ENCODE measurements around the gene TENT4A. TPM values are rescaled to one million over a fixed set of nuclear protein-coding genes. Genes with fewer than 3 reads are reported as not detected.

The TENT4A gene
- total RNA-seq (2021) (28.7 to 29.4 TPM (median 29.2 TPM) in 3 replicates), Bru-seq, nascent RNA (percentile 89 among the genes with signal in this experiment)
- long read RNA-seq, experiment 1, full-length matches to known transcripts: 45 of 93 reads
- long read RNA-seq, experiment 1, partial matches to known transcripts: 17 of 93 reads
- long read RNA-seq, experiment 1, other reads (novel, unspliced or antisense): 31 of 93 reads
- long read RNA-seq, experiment 2, full-length matches to known transcripts: 6 of 19 reads
- long read RNA-seq, experiment 2, partial matches to known transcripts: 4 of 19 reads
- long read RNA-seq, experiment 2, other reads (novel, unspliced or antisense): 9 of 19 reads
- long read RNA-seq, experiment 3, partial matches to known transcripts: 0 of 2 reads
- long read RNA-seq, experiment 3, other reads (novel, unspliced or antisense): 2 of 2 reads

GRCh38 chr5:6713274-6714225 is at the start of gene TENT4A:
TSS of gene TENT4A (plus strand) at chr5:6713432. CDS start at chr5:6713984, 552 bp downstream.
- no peak for TF ChIP-seq ZNF263 (CRISPR knock-in tag; IDR thresholded peaks at IDR 0.05; ENCODE audit: low read depth)
- TF ChIP-seq, protein P1, sequence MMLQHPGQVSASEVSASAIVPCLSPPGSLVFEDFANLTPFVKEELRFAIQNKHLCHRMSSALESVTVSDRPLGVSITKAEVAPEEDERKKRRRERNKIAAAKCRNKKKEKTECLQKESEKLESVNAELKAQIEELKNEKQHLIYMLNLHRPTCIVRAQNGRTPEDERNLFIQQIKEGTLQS (CRISPR knock-in tag; conservative IDR thresholded peaks at IDR 0.05): no peak
- no peak for TF ChIP-seq CREB1 (CRISPR knock-in tag; IDR thresholded peaks at IDR 0.05)
- TF ChIP-seq, protein P2, sequence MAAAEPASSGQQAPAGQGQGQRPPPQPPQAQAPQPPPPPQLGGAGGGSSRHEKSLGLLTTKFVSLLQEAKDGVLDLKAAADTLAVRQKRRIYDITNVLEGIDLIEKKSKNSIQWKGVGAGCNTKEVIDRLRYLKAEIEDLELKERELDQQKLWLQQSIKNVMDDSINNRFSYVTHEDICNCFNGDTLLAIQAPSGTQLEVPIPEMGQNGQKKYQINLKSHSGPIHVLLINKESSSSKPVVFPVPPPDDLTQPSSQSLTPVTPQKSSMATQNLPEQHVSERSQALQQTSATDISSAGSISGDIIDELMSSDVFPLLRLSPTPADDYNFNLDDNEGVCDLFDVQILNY (CRISPR knock-in tag; IDR thresholded peaks at IDR 0.05): no peak
- 0 out of 2 replicates have a peak, but pooled peaks have one; percentile 17 for TF ChIP-seq GABPB1 (CRISPR knock-in tag; IDR thresholded peaks at IDR 0.05)
- no peak for TF ChIP-seq OVOL2 (CRISPR knock-in tag; IDR thresholded peaks at IDR 0.05; ENCODE audit: borderline replicate concordance)
- Mint-ChIP-seq H3K9me3 (no peaks in the 10 kb centered on the region), H3K4me1 (peaks cover 44% of the 10 kb centered on the region), H3K27ac (peak within 1 kb of the TSS; percentile 86), H3K36me3 (peaks cover 4% of the 10 kb centered on the region; the same call in 1 of the 2 replicates), H3K27me3 (ENCODE audit: low read depth) (peaks cover 16% of the 10 kb centered on the region), H3K4me3 (peak within 1 kb of the TSS; percentile 84)
- POLR2A ChIA-PET: interaction anchor here (1.7 kb wide), 1 partner anchor 13 kb away, joined by 3 read pairs; no protein-coding TSS in a partner anchor
- no peak for DNase-seq (ENCODE audit: low spot score)
- no peak for ATAC-seq
- CTCF ChIA-PET: interaction anchor here (1.5 kb wide), 1 partner anchor 13 kb away, joined by 5 read pairs; no protein-coding TSS in a partner anchor

GRCh38 chr5:6666762-6667161 is 46.5 kb upstream of the TENT4A start:
- H3K27me3 Mint-ChIP-seq (ENCODE audit: low read depth): no peaks in the 10 kb centered on the region
- POLR2A ChIA-PET: no interaction called here

More at GRCh38 chr5:6666762-6667161, 46.5 kb upstream of the TENT4A start:
- no peak for DNase-seq (ENCODE audit: low spot score)
- no peaks in the 10 kb centered on the region; the same call in 1 of the 2 replicates for H3K9me3 Mint-ChIP-seq
- peaks cover 30% of the 10 kb centered on the region for H3K4me1 Mint-ChIP-seq
- ATAC-seq: no peak
- no peak overlapping the region; the same call in 1 of the 2 replicates for H3K27ac Mint-ChIP-seq
- TF ChIP-seq GRHL2 (CRISPR knock-in tag; IDR thresholded peaks at IDR 0.05; ENCODE audit: insufficient replicate concordance, severe bottlenecking) (no peak), GABPB1 (CRISPR knock-in tag; IDR thresholded peaks at IDR 0.05) (no peak), ZNF317 (CRISPR knock-in tag; IDR thresholded peaks at IDR 0.05; ENCODE audit: borderline replicate concordance, low read depth) (no peak), CBFB (CRISPR knock-in tag; IDR thresholded peaks at IDR 0.05; ENCODE audit: low read depth) (no peak), ERG (CRISPR knock-in tag; IDR thresholded peaks at IDR 0.05) (no peak), ZNF423 (CRISPR knock-in tag; IDR thresholded peaks at IDR 0.05) (no peak), TEAD1 (CRISPR knock-in tag; IDR thresholded peaks at IDR 0.05) (no peak), ESRRA (CRISPR knock-in tag; IDR thresholded peaks at IDR 0.05; ENCODE audit: borderline replicate concordance) (no peak), SOX15 (CRISPR knock-in tag; IDR thresholded peaks at IDR 0.05) (no peak), ZNF232 (CRISPR knock-in tag; IDR thresholded peaks at IDR 0.05) (no peak), RORB (CRISPR knock-in tag; IDR thresholded peaks at IDR 0.05) (no peak), ZBTB43 (CRISPR knock-in tag; IDR thresholded peaks at IDR 0.05) (no peak), PRRX2 (CRISPR knock-in tag; IDR thresholded peaks at IDR 0.05) (no peak), ELF4 (CRISPR knock-in tag; IDR thresholded peaks at IDR 0.05; ENCODE audit: low read depth) (no peak), FOXP1 (CRISPR knock-in tag; IDR thresholded peaks at IDR 0.05; ENCODE audit: borderline replicate concordance) (no peak), ZNF219 (CRISPR knock-in tag; IDR thresholded peaks at IDR 0.05; ENCODE audit: borderline replicate concordance) (no peak)
- TF ChIP-seq, protein P3, sequence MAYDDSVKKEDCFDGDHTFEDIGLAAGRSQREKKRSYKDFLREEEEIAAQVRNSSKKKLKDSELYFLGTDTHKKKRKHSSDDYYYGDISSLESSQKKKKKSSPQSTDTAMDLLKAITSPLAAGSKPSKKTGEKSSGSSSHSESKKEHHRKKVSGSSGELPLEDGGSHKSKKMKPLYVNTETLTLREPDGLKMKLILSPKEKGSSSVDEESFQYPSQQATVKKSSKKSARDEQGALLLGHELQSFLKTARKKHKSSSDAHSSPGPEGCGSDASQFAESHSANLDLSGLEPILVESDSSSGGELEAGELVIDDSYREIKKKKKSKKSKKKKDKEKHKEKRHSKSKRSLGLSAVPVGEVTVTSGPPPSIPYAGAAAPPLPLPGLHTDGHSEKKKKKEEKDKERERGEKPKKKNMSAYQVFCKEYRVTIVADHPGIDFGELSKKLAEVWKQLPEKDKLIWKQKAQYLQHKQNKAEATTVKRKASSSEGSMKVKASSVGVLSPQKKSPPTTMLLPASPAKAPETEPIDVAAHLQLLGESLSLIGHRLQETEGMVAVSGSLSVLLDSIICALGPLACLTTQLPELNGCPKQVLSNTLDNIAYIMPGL (CRISPR knock-in tag; IDR thresholded peaks at IDR 0.05): no peak
- TF ChIP-seq, protein P4, sequence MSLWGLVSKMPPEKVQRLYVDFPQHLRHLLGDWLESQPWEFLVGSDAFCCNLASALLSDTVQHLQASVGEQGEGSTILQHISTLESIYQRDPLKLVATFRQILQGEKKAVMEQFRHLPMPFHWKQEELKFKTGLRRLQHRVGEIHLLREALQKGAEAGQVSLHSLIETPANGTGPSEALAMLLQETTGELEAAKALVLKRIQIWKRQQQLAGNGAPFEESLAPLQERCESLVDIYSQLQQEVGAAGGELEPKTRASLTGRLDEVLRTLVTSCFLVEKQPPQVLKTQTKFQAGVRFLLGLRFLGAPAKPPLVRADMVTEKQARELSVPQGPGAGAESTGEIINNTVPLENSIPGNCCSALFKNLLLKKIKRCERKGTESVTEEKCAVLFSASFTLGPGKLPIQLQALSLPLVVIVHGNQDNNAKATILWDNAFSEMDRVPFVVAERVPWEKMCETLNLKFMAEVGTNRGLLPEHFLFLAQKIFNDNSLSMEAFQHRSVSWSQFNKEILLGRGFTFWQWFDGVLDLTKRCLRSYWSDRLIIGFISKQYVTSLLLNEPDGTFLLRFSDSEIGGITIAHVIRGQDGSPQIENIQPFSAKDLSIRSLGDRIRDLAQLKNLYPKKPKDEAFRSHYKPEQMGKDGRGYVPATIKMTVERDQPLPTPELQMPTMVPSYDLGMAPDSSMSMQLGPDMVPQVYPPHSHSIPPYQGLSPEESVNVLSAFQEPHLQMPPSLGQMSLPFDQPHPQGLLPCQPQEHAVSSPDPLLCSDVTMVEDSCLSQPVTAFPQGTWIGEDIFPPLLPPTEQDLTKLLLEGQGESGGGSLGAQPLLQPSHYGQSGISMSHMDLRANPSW (CRISPR knock-in tag; conservative IDR thresholded peaks at IDR 0.05; ENCODE audit: low read depth): no peak
- H3K4me3 Mint-ChIP-seq: no peak overlapping the region
- CTCF ChIA-PET: interaction anchor here (1.5 kb wide), 1 partner anchor 98 kb away, joined by 3 read pairs; no protein-coding TSS in a partner anchor
- peaks cover 15% of the 10 kb centered on the region for H3K36me3 Mint-ChIP-seq

Data from WTC11 (cell line).